Measurements from ENCODE around the gene KIF1B. TPM values are rescaled to one million over a fixed set of nuclear protein-coding genes. Genes with fewer than 3 reads are reported as not detected.
A peak's percentile ranks its signal among the peaks of the same experiment; 100 is the strongest.

Gene KIF1B
- polyA plus RNA-seq, 1 of the 3 experiments (the other 2 are of a cell fraction), result 6.8 TPM

DNA sequence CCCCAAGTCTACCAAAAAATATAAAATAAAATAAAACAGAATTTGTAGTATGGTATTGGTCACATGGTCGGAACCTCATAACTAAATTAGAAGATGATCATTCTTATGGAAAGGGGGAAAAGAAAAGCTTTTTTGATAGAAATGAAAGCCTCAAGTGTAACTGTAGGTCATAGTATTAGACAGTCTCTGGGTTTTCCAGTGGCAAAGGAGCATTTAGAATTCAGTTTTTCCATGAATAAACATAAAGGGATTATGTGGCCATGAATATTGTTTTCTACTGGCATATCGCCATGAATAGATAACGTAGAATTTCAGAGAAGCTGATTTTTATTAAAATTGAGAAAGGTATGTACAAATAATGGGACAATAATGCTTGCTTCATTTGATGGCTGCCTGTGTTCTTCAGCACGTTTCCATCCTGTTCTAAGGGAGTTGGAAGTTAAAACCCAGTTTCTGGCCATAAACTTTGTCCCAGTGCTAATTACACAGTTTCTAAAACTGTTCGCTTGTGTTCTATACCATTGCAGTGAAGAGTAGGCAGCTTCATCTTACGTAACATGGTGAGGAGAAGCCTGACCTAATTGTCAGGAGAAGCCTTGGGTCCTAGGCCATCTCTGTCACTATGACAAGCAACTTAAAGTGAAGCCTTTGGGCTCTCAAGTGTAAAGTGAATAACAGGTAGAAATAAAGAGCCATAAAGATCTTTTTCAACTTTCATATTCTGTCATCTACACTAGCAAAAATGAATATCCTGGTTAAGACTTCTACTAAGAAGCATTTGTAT is 118.0 kb downstream of the KIF1B start (continued):
- TF ChIP-seq USF1 (IDR thresholded peaks at IDR 0.05; ENCODE audit: borderline replicate concordance, low read depth), result no peak
- TF ChIP-seq JUND (IDR thresholded peaks at IDR 0.05), result no peak
- TF ChIP-seq TCF12 (IDR thresholded peaks at IDR 0.05), result no peak
- TF ChIP-seq EP300 (IDR thresholded peaks at IDR 0.05; ENCODE audit: borderline replicate concordance in 1 of 2, low read depth in 1 of 2, low read length in 1 of 2), result no peak

DNA sequence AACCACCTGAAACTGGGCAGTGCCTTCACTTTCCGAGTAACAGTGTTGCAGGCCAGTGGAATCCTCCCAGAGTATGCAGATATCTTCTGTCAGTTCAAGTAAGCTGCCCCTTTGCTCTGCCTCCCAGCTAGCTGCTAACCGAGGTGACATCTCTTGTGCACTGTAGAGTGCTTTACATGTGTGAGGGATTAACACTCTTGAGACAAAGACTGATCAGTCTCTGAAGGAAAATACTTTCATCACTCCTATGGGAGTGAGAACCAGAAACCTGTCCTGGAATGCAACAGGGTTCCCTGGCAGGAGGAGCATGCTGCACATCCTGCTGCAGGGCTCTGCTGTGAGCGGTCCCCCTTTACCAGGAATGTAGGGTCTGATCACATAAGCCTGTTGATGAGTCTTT is 127.1 kb downstream of the KIF1B start:
- ChIA-PET CTCF (interaction anchor here (0.8 to 6.4 kb wide), 16 partner anchors 9 to 459 kb away, joined by 3 to 52 read pairs (median 5); partner anchors contain the start of gene KIF1B), POLR2A (no interaction called here)
- Histone ChIP-seq H3K9ac (no peak overlapping the region), H3F3A (replicated peaks; ENCODE audit: insufficient read depth) (no peaks in the 10 kb centered on the region), H3K79me2 (ENCODE audit: insufficient read depth) (no peaks in the 10 kb centered on the region), H3K4me1 (ENCODE audit: control insufficient read depth in 1 of 2, insufficient read depth in 2 of 2, low read depth in 1 of 2, low read length in 1 of 2) (peaks cover 0 to 8% of the 10 kb centered on the region in 2 experiments; a peak in 2 of 4 replicates), H3K4me3 (ENCODE audit: low read depth in 2 of 2, low read length in 1 of 2) (no peak overlapping the region), H3K4me2 (no peak overlapping the region), H4K20me1 (ENCODE audit: insufficient read depth) (no peaks in the 10 kb centered on the region), H3K9me3 (no peaks in the 10 kb centered on the region), H3K36me3 (replicated peaks in 1 of 2; ENCODE audit: control insufficient read depth in 1 of 2, insufficient read depth in 2 of 2, low read length in 1 of 2) (peaks cover 12 to 16% of the 10 kb centered on the region in 2 experiments), H2AFZ (ENCODE audit: low read depth) (no peak overlapping the region), H3K27ac (ENCODE audit: low read depth in 2 of 2, low read length in 1 of 2) (no peak overlapping the region), H3K9me2 (no peaks in the 10 kb centered on the region), H3K27me3 (ENCODE audit: insufficient read depth) (no peaks in the 10 kb centered on the region)
- TF ChIP-seq TAF1 (IDR thresholded peaks at IDR 0.05; ENCODE audit: borderline replicate concordance, low read depth, low read length), result no peak
- no peak for TF ChIP-seq MEF2A (IDR thresholded peaks at IDR 0.05; ENCODE audit: borderline replicate concordance, low read depth)
- TF ChIP-seq GATA2 (CRISPR knock-in tag; IDR thresholded peaks at IDR 0.05), result no peak
- no peak for TF ChIP-seq YY1 (IDR thresholded peaks at IDR 0.05; ENCODE audit: low read depth)
- TF ChIP-seq NRF1 (IDR thresholded peaks at IDR 0.05; ENCODE audit: low read depth, low read length), result no peak
- TF ChIP-seq, protein P1, sequence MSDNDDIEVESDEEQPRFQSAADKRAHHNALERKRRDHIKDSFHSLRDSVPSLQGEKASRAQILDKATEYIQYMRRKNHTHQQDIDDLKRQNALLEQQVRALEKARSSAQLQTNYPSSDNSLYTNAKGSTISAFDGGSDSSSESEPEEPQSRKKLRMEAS (IDR thresholded peaks at IDR 0.05; ENCODE audit: low read depth), result no peak
- TF ChIP-seq EP300 (IDR thresholded peaks at IDR 0.05; ENCODE audit: borderline replicate concordance in 1 of 2, low read depth in 1 of 2, low read length in 1 of 2), result no peak
- TF ChIP-seq TEAD4 (IDR thresholded peaks at IDR 0.05; ENCODE audit: borderline replicate concordance, insufficient read depth), result no peak
- no peak for TF ChIP-seq POLR2AphosphoS5 (IDR thresholded peaks at IDR 0.05; ENCODE audit: low read depth, low read length)
- TF ChIP-seq SMC3 (IDR thresholded peaks at IDR 0.05; ENCODE audit: low read depth, low read length), result no peak
- DNase-seq, result no peak
- WGBS (ENCODE audit: low lambda C conversion rate), result 94% methylated on average over 2 of the region's 3 CpGs

GRCh38 chr1:10338047-10338446 is 127.7 kb downstream of the KIF1B start:
- POLR2A ChIA-PET, result interaction anchor here (2.4 kb wide), 1 partner anchor 128 kb away, joined by 12 read pairs; the partner anchor contains the start of gene KIF1B
- H3K27me3 ChIP-seq (ENCODE audit: insufficient read depth), result no peaks in the 10 kb centered on the region
- no peaks in the 10 kb centered on the region for H3K79me2 ChIP-seq (ENCODE audit: insufficient read depth)
- no peaks in the 10 kb centered on the region for H3K9me3 ChIP-seq
- peak; percentile 71 for DNase-seq
- no peak overlapping the region for H3K4me3 ChIP-seq (ENCODE audit: low read depth in 2 of 2, low read length in 1 of 2)
- no peak overlapping the region for H3K4me2 ChIP-seq
- no peak overlapping the region for H3K27ac ChIP-seq (ENCODE audit: low read depth in 2 of 2, low read length in 1 of 2)
- H3K4me1 ChIP-seq (ENCODE audit: control insufficient read depth in 1 of 2, insufficient read depth in 2 of 2, low read depth in 1 of 2, low read length in 1 of 2), result peaks cover 0 to 8% of the 10 kb centered on the region in 2 experiments; a peak in 2 of 4 replicates
- no peaks in the 10 kb centered on the region for H4K20me1 ChIP-seq (ENCODE audit: insufficient read depth)
- CTCF ChIA-PET, result interaction anchor here (0.6 to 6.4 kb wide), 26 partner anchors 8 to 460 kb away, joined by 3 to 52 read pairs (median 4); partner anchors contain the start of gene KIF1B
- peaks cover 18 to 22% of the 10 kb centered on the region in 2 experiments for H3K36me3 ChIP-seq (replicated peaks in 1 of 2; ENCODE audit: control insufficient read depth in 1 of 2, insufficient read depth in 2 of 2, low read length in 1 of 2)
- H3K9me2 ChIP-seq, result no peaks in the 10 kb centered on the region
- H3K9ac ChIP-seq, result no peak overlapping the region
- no peaks in the 10 kb centered on the region for H3F3A ChIP-seq (replicated peaks; ENCODE audit: insufficient read depth)
- 38% methylated on average over 2 of the region's 2 CpGs for WGBS (ENCODE audit: low lambda C conversion rate)
- H2AFZ ChIP-seq (ENCODE audit: low read depth), result no peak overlapping the region
- no peak for TF ChIP-seq EZH2phosphoT487 (IDR thresholded peaks at IDR 0.05; ENCODE audit: borderline replicate concordance, low read depth)
- TF ChIP-seq RFX5 (IDR thresholded peaks at IDR 0.05; ENCODE audit: low read length), result no peak
- TF ChIP-seq TEAD4 (IDR thresholded peaks at IDR 0.05; ENCODE audit: borderline replicate concordance, insufficient read depth), result no peak
- TF ChIP-seq JUND (IDR thresholded peaks at IDR 0.05), result no peak
- no peak for TF ChIP-seq CHD2 (IDR thresholded peaks at IDR 0.05; ENCODE audit: low read length, partially characterized antibody)
- peak; percentile 50 for TF ChIP-seq SMC3 (IDR thresholded peaks at IDR 0.05; ENCODE audit: low read depth, low read length)
- TF ChIP-seq, protein P2, sequence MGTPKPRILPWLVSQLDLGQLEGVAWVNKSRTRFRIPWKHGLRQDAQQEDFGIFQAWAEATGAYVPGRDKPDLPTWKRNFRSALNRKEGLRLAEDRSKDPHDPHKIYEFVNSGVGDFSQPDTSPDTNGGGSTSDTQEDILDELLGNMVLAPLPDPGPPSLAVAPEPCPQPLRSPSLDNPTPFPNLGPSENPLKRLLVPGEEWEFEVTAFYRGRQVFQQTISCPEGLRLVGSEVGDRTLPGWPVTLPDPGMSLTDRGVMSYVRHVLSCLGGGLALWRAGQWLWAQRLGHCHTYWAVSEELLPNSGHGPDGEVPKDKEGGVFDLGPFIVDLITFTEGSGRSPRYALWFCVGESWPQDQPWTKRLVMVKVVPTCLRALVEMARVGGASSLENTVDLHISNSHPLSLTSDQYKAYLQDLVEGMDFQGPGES (IDR thresholded peaks at IDR 0.05; ENCODE audit: low read depth, low read length), result no peak
- TF ChIP-seq RXRA (IDR thresholded peaks at IDR 0.05; ENCODE audit: borderline replicate concordance, low read depth), result no peak
- TF ChIP-seq FOSL2 (IDR thresholded peaks at IDR 0.05; ENCODE audit: borderline replicate concordance, low read depth), result no peak
- no peak for TF ChIP-seq NRF1 (IDR thresholded peaks at IDR 0.05; ENCODE audit: low read depth, low read length)

Data from SK-N-SH (cell line).